Smooth muscle cell (in vitro differentiated cells): ENCODE data around the gene KCNQ5. TPM values are rescaled to one million over a fixed set of nuclear protein-coding genes. Genes with fewer than 3 reads are reported as not detected.
"Not testable (repeated sequence)": the region's sequence is repeated elsewhere in the genome, so short reads cannot be mapped to it uniquely, and the experiment has no call there.

Experiments
- DNase-seq: peaks from one replicate; lab custom pipeline; 2025; ENCODE audit not compliant: unreplicated experiment; lab: John Stamatoyannopoulos, UW
- H2AFZ ChIP-seq: fragments of 200-600 bp; sonication (generic); 2 replicates; pipeline ENCODE4 v1.6.0; 2016; ENCODE audit warnings: antibody characterized with exemption, low read depth, mild to moderate bottlenecking
- H3F3A ChIP-seq: fragments of 200-600 bp; sonication (generic); 2 replicates; pipeline ENCODE4 v1.6.0; 2017; ENCODE audit warnings: antibody characterized with exemption, low read depth
- H3K27ac ChIP-seq: fragments of 200-600 bp; sonication (generic); 2 replicates; pipeline ENCODE4 v1.5.1; 2016; ENCODE audit warnings: low read depth, mild to moderate bottlenecking
- H3K27me3 ChIP-seq: fragments of 200-600 bp; sonication (generic); 2 replicates; pipeline ENCODE4 v1.6.1; 2016; ENCODE audit warnings: low read depth, mild to moderate bottlenecking
- H3K36me3 ChIP-seq: fragments of 200-600 bp; sonication (generic); 2 replicates; pipeline ENCODE4 v1.5.1; 2016; ENCODE audit warnings: low read depth
- H3K4me1 ChIP-seq: fragments of 200-600 bp; sonication (generic); 2 replicates; pipeline ENCODE4 v1.5.1; 2016; ENCODE audit warnings: low read depth
- H3K4me2 ChIP-seq: fragments of 200-600 bp; sonication (generic); 2 replicates; pipeline ENCODE4 v1.6.0; 2016; ENCODE audit warnings: mild to moderate bottlenecking
- H3K4me3 ChIP-seq: fragments of 200-600 bp; sonication (generic); 2 replicates; pipeline ENCODE4 v1.5.1; 2016; ENCODE audit warnings: mild to moderate bottlenecking
- H3K79me2 ChIP-seq: fragments of 200-600 bp; sonication (generic); 2 replicates; pipeline ENCODE4 v1.6.0; 2016; ENCODE audit warnings: low read depth, mild to moderate bottlenecking
- H3K9ac ChIP-seq: fragments of 200-600 bp; sonication (generic); 2 replicates; pipeline ENCODE4 v1.6.0; 2016; ENCODE audit warnings: low read depth
- H3K9me3 ChIP-seq: fragments of 200-600 bp; sonication (generic); replicated peaks from 2 replicates; pipeline ENCODE4 v1.5.1; 2016; ENCODE audit warnings: low read depth
- H4K20me1 ChIP-seq: fragments of 200-600 bp; sonication (generic); 2 replicates; pipeline ENCODE4 v1.6.0; 2016; ENCODE audit warnings: low read depth
- CTCF ChIP-seq: fragments of 200-600 bp; sonication (generic); IDR thresholded peaks from 2 replicates; pipeline ENCODE4 v1.5.1; 2017; ENCODE audit warnings: borderline replicate concordance, mild to moderate bottlenecking, antibody characterized with exemption; ENCODE audit not compliant: insufficient read depth, poor library complexity, severe bottlenecking
- WGBS: methylation state at CpG from one replicate; pipeline ENCODE4 v1.1.7; 2016; ENCODE audit warnings: low lambda C conversion rate; 5-methylcytosine and 5-hydroxymethylcytosine counted together
- polyA plus RNA-seq: library from polyadenylated mRNA; unstranded; fragments of >200 nt; fragmentation: Nextera tagmentation; extraction: Ambion mirVana; gene quantifications from 2 replicates; pipeline ENCODE4 v1.2.1, GENCODE V29; 2016
- total RNA-seq: library from RNA; depleted of rRNA; stranded (reverse); fragments of >200 nt; gene quantifications from 2 replicates; pipeline ENCODE4 v1.2.3, GENCODE V29; 2014

Gene KCNQ5
- 1.2 and 3.3 TPM in 2 replicates for total RNA-seq
- 1.6 and 2.0 TPM in 2 replicates for polyA plus RNA-seq

- peaks cover 4% of the 10 kb centered on the region for H3K27me3 ChIP-seq
- peaks cover 22% of the 10 kb centered on the region for H3K4me1 ChIP-seq
- peak within 1 kb of the TSS; percentile 93 for H3K4me2 ChIP-seq
- TF ChIP-seq CTCF = no peak
- peak within 1 kb of the TSS; percentile 95 for H2AFZ ChIP-seq
- H3K9me3 ChIP-seq = no peaks in the 10 kb centered on the region
- peaks cover 7% of the 10 kb centered on the region for H3K79me2 ChIP-seq
- H3K36me3 ChIP-seq = no peaks in the 10 kb centered on the region
- no peaks in the 10 kb centered on the region for H4K20me1 ChIP-seq
- WGBS = 2% methylated on average over 48 of the region's 58 CpGs
- H3K4me3 ChIP-seq = peak within 1 kb of the TSS; percentile 61
- DNase-seq = peak; percentile 37
- peaks cover 18% of the 10 kb centered on the region for H3F3A ChIP-seq
- no peak within 1 kb of the TSS for H3K27ac ChIP-seq
- no peak within 1 kb of the TSS for H3K9ac ChIP-seq
Measured at GRCh38 chr6:72621291-72622093, at the start of gene KCNQ5. KCNQ5 (plus strand) TSS chr6:72622064.

GRCh38 chr6:72579865-72580264 lies 42.0 kb upstream of the KCNQ5 start:
- H3K9ac ChIP-seq = no peak overlapping the region
- no peaks in the 10 kb centered on the region for H4K20me1 ChIP-seq

GRCh38 chr6:72580281-72580940 lies 41.5 kb upstream of the KCNQ5 start:
- Histone ChIP-seq H3K9me3 (no peaks in the 10 kb centered on the region), H3K27ac (no peak overlapping the region), H3K9ac (no peak overlapping the region), H3K4me3 (no peak overlapping the region), H3F3A (no peaks in the 10 kb centered on the region), H3K27me3 (no peaks in the 10 kb centered on the region), H3K4me2 (peak overlapping the region; percentile 60), H3K36me3 (no peaks in the 10 kb centered on the region), H2AFZ (peak overlapping the region; percentile 5), H3K4me1 (no peaks in the 10 kb centered on the region), H4K20me1 (no peaks in the 10 kb centered on the region), H3K79me2 (no peaks in the 10 kb centered on the region)
- 37% methylated on average over 6 of the region's 6 CpGs for WGBS
- no peak for DNase-seq
- peak; percentile 61 for TF ChIP-seq CTCF

More at GRCh38 chr6:72579865-72580264, 42.0 kb upstream of the KCNQ5 start:
- no peaks in the 10 kb centered on the region for H3K9me3 ChIP-seq
- H3K4me1 ChIP-seq = no peaks in the 10 kb centered on the region
- no peaks in the 10 kb centered on the region for H3K36me3 ChIP-seq
- H3K4me3 ChIP-seq = no peak overlapping the region
- TF ChIP-seq CTCF = no peak
- H2AFZ ChIP-seq = peak overlapping the region; percentile 5
- peak overlapping the region; percentile 60 for H3K4me2 ChIP-seq
- DNase-seq = no peak
- 98% methylated on average over 2 of the region's 2 CpGs for WGBS
- H3K27me3 ChIP-seq = no peaks in the 10 kb centered on the region
- H3F3A ChIP-seq = no peaks in the 10 kb centered on the region
- no peak overlapping the region for H3K27ac ChIP-seq
- no peaks in the 10 kb centered on the region for H3K79me2 ChIP-seq

GRCh38 chr6:72580950-72581349 lies 40.9 kb upstream of the KCNQ5 start:
- not testable (repeated sequence) for H3K9me3 ChIP-seq, H3K27me3 ChIP-seq, H3K9ac ChIP-seq, H3K36me3 ChIP-seq, H2AFZ ChIP-seq, H3K4me3 ChIP-seq, H4K20me1 ChIP-seq, H3F3A ChIP-seq, H3K4me1 ChIP-seq, H3K79me2 ChIP-seq, H3K27ac ChIP-seq, H3K4me2 ChIP-seq, DNase-seq
- 100% methylated on average over 2 of the region's 2 CpGs for WGBS
